Measurements from ENCODE around the gene MAP3K5.

DNA sequence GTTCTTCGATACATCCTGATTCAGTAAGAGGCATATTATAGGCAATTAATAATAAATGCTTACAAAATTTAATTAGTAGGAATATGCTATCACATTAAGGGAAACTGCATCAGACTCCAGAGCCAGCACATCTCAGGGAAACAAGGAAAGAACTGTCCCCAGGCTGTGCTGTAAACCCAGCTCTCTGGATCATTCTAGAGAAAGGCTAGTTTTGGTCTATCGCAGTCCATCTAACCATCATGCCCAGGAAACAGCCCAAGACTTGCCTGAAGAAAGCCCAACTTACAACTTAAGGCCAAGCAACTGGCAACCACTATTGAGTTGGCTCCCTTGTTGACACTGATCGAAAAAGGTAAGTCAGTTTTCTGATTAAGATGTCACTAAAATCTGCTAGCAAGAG, 11.3 kb downstream of the MAP3K5 start:
- TF ChIP-seq, protein P1, sequence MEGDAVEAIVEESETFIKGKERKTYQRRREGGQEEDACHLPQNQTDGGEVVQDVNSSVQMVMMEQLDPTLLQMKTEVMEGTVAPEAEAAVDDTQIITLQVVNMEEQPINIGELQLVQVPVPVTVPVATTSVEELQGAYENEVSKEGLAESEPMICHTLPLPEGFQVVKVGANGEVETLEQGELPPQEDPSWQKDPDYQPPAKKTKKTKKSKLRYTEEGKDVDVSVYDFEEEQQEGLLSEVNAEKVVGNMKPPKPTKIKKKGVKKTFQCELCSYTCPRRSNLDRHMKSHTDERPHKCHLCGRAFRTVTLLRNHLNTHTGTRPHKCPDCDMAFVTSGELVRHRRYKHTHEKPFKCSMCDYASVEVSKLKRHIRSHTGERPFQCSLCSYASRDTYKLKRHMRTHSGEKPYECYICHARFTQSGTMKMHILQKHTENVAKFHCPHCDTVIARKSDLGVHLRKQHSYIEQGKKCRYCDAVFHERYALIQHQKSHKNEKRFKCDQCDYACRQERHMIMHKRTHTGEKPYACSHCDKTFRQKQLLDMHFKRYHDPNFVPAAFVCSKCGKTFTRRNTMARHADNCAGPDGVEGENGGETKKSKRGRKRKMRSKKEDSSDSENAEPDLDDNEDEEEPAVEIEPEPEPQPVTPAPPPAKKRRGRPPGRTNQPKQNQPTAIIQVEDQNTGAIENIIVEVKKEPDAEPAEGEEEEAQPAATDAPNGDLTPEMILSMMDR (IDR thresholded peaks at IDR 0.05): no peak
- no peak for TF ChIP-seq POLR2A (IDR thresholded peaks at IDR 0.05)

All from adrenal gland (tissue), 5 donors.